SHP77 treated with DMSO at 0.1 percent for 48 hours (cell line): ENCODE measurements around the gene ZSCAN10.

Source experiments
- DNase-seq: peaks from one replicate; lab custom pipeline; 2025; lab: John Stamatoyannopoulos, UW

The ZSCAN10 gene

GRCh38 chr16:3134338-3135125, 35.4 kb upstream of the ZSCAN10 start, which contains the start of gene ZNF213:
ZNF213 (plus strand) TSS chr16:3135029; CDS start chr16:3137281, 2,252 bp downstream.
- peak; percentile 91 for DNase-seq

DNA sequence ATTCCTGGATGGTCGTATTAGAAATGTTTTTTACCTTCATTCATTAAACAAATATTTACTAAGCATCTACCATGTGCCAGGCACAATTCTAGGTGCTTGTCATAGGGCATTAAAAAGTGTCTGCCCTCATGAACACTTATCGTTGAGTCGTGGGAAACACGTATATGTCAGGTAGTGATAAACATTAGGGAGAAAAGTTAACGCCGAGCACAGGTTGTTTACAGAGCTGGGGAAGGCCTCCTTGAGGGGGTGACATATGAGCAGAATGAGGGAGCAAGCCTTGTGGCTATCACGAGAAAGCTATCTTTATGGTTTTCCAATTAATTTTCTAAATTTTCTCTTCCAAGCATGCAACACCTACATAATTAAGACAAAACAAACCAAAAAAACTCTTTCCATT, 34.8 kb upstream of the ZSCAN10 start:
- no peak for DNase-seq

DNA sequence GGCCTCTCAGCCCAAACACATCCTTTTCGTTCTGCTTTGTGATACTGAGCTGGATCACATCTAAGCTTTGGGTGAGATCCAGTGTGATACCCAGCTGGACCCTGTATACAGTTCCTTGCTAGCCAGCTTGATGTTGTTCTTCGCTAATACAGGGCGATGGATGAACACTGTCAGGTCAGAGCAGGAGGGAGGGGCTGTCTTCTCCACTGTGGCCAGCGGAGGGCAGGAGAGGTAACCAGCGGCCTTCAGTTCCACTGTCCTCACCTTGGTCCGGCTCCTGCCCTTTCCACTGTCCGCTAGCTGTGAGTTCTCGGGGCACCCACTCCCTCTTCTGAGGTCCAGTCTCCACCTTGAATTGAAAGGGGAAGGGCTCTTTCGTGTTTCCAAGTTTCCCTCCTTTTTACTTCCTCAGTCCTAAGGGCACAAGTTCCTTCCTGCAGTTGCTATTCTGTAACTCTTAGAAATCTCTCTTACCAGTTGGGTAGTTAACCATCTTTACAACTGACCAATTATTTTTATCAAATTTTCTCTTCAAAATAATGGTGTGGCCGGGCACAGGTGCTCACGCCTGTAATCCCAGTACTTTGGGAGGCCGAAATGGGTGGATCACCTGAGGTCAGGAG, 32.8 kb upstream of the ZSCAN10 start:
- DNase-seq: peak; percentile 7

- DNase-seq: peak; percentile 71
These were observed 30.3 kb upstream of the ZSCAN10 start for GRCh38 chr16:3129137-3130131.

DNA sequence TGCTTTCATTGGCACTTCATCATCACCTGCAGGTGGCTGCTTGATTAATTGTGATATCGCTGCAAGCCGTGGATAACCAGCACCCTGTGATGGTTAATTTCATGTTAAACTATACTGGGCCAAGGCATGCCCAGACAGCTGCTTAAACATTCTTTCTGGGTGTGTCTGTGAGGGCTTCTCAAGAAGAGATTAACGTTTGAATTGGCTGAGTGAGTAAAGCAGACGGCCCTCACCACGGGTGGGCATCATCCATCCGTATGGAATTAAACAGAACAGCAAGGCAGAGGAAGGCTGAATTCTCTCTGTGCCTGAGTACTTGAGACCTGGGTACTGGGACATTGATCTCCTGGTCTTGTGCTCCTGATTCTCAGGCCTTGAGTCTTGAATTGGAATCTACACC, 28.7 kb upstream of the ZSCAN10 start:
- no peak for DNase-seq

- DNase-seq: peak; percentile 88
These were observed 25.1 kb upstream of the ZSCAN10 start for GRCh38 chr16:3123986-3124886.

DNA sequence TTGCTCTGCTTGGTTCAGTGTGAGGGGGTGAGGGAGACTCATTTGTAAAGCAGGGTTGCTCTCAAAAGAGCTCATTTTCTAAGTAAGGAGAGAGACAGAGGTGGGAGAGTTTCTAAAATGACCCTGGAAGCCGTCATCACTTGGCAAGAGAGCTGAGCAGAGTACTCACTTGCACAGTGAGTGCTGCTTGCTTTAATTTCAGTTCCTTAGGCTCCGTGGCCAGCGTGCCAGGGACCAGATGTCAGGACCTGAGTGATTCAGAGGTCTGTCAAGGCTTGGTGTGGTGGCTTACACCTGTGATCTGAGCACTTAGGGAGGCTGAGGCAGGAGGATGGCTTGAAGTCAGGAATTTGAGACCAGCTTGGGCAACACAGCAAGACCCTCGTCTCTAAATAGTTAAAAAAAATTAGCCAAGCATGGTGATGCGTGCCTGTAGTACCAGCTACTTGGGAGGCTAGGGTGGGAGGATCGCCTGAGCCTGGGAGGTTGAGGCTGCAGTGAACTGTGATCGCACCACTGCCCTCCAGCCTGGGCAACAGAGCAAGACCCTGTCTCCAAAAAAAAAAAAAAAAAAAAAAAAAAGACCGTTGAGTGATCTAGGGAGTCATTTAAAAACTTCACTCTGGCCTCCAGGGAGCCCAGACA, 24.0 kb upstream of the ZSCAN10 start:
- no peak for DNase-seq

DNA sequence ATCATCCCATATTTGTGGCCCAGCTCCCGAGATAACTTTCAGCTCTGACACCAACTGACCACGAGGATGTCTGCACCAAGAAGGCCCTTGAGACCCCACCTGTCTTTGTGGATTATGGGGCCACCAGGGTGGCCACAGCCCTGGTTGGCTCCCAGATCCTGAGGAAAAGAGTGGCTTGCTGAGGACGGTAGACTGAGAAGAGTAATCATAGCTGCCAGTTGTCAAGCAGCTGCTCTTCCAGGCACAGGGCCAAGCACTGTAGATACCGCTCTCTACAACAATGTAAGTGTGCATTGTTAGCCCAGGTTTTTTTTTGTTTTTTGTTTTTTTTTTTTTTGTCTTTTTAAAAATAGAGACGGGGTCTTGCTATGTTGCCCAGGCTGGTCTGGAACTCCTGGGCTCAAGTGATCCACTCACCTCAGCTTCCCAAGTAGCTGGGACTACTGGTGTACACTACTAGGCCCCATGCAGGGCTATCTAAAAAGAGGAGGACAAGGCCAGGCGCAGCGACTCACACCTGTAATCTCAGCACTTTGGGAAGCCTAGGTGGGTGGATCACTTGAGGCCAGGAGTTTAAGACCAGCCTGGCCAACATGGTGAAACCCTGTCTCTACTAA, 22.9 kb upstream of the ZSCAN10 start:
- peak; percentile 20 for DNase-seq

GRCh38 chr16:3120435-3120834, 21.3 kb upstream of the ZSCAN10 start:
- DNase-seq: no peak

DNA sequence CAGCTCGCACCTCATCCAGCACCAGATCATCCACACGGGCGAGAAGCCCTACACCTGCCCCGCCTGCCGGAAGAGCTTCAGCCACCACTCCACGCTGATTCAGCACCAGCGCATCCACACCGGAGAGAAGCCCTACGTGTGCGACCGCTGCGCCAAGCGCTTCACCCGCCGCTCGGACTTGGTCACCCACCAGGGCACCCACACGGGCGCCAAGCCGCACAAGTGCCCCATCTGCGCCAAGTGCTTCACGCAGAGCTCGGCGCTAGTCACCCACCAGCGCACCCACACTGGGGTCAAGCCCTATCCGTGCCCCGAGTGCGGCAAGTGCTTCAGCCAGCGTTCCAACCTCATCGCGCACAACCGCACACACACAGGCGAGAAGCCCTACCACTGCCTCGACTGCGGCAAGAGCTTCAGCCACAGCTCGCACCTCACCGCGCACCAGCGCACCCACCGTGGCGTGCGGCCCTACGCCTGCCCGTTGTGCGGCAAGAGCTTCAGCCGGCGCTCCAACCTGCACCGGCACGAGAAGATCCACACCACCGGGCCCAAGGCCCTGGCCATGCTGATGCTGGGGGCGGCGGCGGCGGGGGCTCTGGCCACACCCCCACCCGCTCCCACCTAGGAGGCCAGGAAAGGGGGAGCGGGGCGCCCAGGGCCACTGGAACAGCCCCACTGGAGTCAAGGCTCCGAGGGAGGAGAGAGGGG, 20.8 kb upstream of the ZSCAN10 start:
- DNase-seq: no peak

DNA sequence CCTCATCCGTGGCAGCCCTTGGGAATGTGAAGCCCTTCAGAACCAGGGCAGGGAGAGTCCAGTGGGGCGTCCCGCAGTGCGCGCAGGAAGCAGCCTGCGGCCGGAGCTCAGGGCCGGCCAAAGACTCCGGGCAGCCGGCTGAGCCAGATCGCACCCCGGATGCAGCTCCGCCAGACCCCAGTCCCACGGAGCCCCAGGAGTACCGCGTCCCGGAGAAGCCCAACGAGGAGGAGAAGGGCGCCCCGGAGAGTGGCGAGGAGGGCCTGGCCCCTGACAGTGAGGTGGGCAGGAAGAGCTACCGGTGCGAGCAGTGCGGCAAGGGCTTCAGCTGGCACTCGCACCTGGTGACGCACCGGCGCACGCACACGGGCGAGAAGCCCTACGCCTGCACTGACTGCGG, 20.2 kb upstream of the ZSCAN10 start:
- no peak for DNase-seq

DNA sequence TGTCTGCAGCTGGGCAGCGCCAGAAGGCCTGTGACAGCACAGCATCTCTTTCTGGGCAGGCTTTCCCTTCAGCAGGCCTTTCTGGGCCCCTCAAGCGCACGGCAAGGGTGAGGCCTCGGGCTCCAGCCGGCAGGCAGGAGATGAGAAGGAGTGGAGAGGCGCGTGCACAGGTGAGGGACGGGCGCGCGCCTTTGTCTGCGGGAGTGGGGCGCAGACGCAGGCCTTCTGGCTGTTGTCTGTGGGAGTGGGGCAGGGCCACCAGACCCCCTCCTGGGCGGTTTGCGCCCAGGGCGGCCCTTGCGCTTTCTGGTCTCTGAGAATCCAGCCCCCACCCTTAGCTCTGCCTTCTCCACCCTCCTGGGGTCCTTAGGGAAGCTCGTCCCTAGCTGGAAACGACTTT, 19.8 kb upstream of the ZSCAN10 start:
- DNase-seq: no peak

GRCh38 chr16:3118204-3118790, 19.2 kb upstream of the ZSCAN10 start:
- DNase-seq: no peak

DNA sequence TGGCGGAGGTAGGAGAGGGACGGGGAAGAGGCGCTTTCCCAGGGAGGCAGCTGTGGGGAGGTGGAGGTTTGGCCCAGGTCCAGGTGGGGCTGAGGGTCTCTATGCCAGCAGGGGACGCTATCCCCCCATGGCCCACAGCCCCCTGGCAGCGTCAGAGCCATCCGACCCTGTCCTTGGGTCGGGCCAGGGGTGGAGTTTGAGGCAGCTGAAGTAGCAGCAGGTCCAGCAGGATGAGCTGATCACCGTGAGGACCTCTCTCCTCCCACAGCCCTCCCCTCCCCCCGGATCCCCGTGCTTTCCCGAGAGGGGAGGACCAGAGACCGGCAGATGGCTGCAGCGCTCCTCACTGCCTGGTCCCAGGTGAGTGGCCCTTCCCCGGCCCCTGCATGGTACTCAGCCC, 16.5 kb upstream of the ZSCAN10 start:
- no peak for DNase-seq

DNA sequence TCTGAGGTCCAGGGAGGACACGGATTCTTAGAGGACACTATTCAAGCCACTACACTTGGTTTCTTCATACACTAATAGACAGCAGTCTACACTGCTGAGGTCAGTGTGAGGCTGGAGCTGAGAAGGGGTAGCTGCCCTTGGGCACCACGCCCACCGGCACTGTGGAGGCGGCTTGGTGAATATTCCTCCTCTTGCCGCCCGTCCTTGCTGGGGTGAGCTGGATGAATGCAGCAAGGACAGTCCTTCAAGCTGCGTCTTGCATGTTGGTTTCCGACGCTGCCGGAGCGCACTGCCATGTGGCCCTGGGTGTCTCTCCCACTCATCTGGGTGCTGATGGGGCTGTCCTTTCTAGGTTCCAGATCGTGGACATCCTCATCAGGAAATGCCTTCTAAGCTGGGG, 15.9 kb upstream of the ZSCAN10 start:
- DNase-seq: no peak

- no peak for DNase-seq
These were observed 14.8 kb upstream of the ZSCAN10 start for GRCh38 chr16:3113765-3114479.

DNA sequence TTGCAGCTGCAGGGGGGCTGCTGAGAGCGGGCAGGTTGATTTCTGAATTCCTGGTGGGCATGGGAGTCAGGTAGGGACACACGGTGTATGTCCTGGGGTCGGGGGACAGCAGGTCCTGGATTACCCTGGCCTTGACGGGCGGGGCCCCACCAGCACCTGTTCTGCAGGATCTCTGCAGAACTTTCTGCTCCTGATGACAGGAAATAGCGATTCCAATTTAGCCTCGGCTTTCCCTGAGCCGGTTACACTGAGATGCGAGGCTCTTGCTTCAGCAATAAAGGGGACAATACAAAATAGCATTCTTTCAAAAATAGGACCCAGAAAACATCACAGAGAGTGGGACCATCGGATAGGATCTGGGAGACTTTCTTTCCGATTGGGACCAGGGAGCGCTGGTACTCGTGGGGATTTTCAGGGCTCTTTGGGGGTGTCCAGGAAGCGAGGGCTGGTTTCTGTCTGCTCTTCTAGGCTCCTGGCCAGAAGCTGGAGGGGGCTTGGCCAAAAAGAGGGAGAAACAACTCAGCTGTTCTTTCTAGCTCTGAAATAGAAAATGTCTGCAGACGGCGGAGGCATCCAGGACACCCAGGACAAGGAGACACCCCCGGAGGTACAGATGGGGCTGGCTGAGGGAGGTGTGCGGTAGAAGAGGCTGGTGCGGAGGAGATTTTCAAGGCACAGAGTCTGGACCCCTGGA, 13.9 kb upstream of the ZSCAN10 start:
- DNase-seq: no peak
